ENCODE measurements around the gene TMED8.
"Not testable (repeated sequence)": the region's sequence is repeated elsewhere in the genome, so short reads cannot be mapped to it uniquely, and the experiment has no call there.

TMED8 gene

GRCh38 chr14:77320238-77320935 lies 56.5 kb downstream of the TMED8 start, which contains the start of gene POMT2:
Gene POMT2 (minus strand): TSS chr14:77320883. CDS start chr14:77320681, 202 bp downstream.
- peak; percentile 92 to 93 for DNase-seq

GRCh38 chr14:77319422-77319821 lies 57.5 kb downstream of the TMED8 start:
- no peak for DNase-seq

GRCh38 chr14:77318756-77319155 lies 58.1 kb downstream of the TMED8 start:
- DNase-seq = not testable (repeated sequence)

- DNase-seq = no peak
These were observed 58.8 kb downstream of the TMED8 start for GRCh38 chr14:77318006-77318553.

- no peak for DNase-seq
These were observed 60.0 kb downstream of the TMED8 start for GRCh38 chr14:77316872-77317301.

- DNase-seq = no peak
These were observed 60.7 kb downstream of the TMED8 start for GRCh38 chr14:77316195-77316505.

GRCh38 chr14:77314539-77315457 lies 62.1 kb downstream of the TMED8 start:
- DNase-seq = no peak

GRCh38 chr14:77314043-77314442 lies 62.9 kb downstream of the TMED8 start:
- no peak for DNase-seq

- no peak for DNase-seq
These were observed 63.5 kb downstream of the TMED8 start for GRCh38 chr14:77313371-77313770.

- DNase-seq = no peak
These were observed 65.7 kb downstream of the TMED8 start for GRCh38 chr14:77311217-77311616.

- no peak for DNase-seq
These were observed 66.9 kb downstream of the TMED8 start for GRCh38 chr14:77310026-77310425.

GRCh38 chr14:77309131-77309530 lies 67.8 kb downstream of the TMED8 start:
- DNase-seq = no peak

GRCh38 chr14:77306851-77307496 lies 69.9 kb downstream of the TMED8 start:
- DNase-seq = no peak

- no peak for DNase-seq
These were observed 70.5 kb downstream of the TMED8 start for GRCh38 chr14:77306416-77306815.

GRCh38 chr14:77305696-77306095 lies 71.2 kb downstream of the TMED8 start:
- no peak for DNase-seq

GRCh38 chr14:77303417-77304156 lies 73.3 kb downstream of the TMED8 start:
- DNase-seq = no peak

GRCh38 chr14:77302926-77303325 lies 74.0 kb downstream of the TMED8 start:
- DNase-seq = no peak

GRCh38 chr14:77301103-77301502 lies 75.8 kb downstream of the TMED8 start:
- DNase-seq = peak; percentile 51 to 52

GRCh38 chr14:77299771-77300170 lies 77.1 kb downstream of the TMED8 start:
- no peak for DNase-seq

- no peak for DNase-seq
These were observed 80.0 kb downstream of the TMED8 start for GRCh38 chr14:77296906-77297305.

- DNase-seq = no peak
These were observed 80.7 kb downstream of the TMED8 start for GRCh38 chr14:77296155-77296554.

- no peak for DNase-seq
These were observed 86.2 kb downstream of the TMED8 start for GRCh38 chr14:77290705-77291104.

GRCh38 chr14:77286576-77286975 lies 90.3 kb downstream of the TMED8 start:
- DNase-seq = no peak
